Measurements from ENCODE around the gene PAFAH2.
"Not testable (repeated sequence)": the region's sequence is repeated elsewhere in the genome, so short reads cannot be mapped to it uniquely, and the experiment has no call there.

PAFAH2 gene

DNA sequence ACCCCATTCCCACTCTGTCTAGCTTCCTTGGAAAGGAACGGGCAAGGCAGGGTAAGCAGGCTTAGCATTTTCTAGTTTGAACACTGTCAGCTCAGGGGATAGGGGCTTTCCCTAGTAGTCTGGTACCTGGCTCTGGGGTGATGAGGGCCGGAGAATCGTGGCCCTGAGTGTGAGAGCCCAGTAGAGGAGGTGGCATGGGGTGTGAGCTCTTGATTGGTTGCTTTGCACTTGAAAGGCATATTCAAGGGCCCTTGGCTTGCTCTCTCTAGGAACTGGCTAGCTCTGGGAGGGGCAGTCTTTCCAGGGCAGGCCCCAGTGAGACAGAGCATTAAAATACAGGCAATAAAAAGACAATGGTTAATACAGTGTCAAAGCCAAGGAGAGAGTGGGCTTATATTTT lies 13.0 kb upstream of the PAFAH2 start:
- no peak for DNase-seq (ENCODE audit: low read depth)

DNA sequence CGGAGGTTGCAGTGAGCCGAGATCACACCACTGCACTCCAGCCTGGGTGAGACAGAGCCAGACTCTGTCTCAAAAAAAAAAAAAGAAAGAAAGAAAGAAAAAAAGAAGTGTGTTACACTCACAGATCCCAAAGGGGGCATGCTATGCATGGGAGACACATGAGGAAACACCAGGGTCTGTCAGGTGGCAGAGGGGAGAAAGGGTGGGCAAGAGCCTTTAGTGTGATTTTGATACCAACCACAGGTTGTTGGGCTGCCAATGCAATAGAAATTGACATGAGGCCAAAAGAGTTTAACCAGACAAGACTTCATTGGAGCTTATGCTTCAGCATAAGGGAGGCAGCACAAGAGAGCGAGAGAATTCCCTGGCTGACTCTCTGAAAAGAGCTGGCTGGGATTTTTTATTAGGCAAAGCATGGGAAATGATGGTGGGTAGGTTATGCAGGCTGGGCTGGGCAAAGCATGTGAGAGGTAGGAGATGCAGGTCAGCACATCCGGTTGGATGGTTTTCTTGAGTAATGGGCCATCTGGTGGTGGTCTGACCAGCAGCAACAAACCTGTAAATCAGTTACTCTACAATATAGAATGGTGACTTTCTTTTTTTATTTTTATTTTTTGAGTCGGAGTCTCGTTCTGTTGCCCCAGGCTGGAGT lies 12.1 kb upstream of the PAFAH2 start:
- no peak for DNase-seq (ENCODE audit: low read depth)

GRCh38 chr1:26006710-26007109 lies 8.8 kb upstream of the PAFAH2 start:
- DNase-seq (ENCODE audit: low read depth) = no peak

GRCh38 chr1:26005434-26006105 lies 7.7 kb upstream of the PAFAH2 start:
- no peak for DNase-seq (ENCODE audit: low read depth)

GRCh38 chr1:26003756-26004155 lies 5.9 kb upstream of the PAFAH2 start:
- DNase-seq (ENCODE audit: low read depth) = no peak

DNA sequence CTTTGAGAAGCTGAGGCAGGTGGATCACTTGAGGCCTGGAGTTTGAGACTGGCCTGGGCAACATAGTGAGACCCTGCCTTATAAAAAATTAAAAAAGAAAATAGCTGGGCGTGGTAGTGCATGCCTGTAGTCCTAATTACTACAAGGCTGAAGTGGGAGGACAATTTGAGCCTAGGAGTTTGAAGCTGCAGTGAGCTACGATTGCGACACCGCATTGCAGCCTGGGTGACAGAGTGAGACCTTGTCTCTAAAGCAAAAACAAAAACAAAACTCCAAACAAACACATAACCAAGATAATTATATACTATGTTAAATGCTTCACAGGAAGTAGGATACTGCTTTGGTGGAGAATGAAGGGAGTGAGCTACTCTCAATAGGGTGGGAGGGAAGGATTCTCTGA lies 5.4 kb upstream of the PAFAH2 start:
- DNase-seq (ENCODE audit: low read depth) = no peak

DNA sequence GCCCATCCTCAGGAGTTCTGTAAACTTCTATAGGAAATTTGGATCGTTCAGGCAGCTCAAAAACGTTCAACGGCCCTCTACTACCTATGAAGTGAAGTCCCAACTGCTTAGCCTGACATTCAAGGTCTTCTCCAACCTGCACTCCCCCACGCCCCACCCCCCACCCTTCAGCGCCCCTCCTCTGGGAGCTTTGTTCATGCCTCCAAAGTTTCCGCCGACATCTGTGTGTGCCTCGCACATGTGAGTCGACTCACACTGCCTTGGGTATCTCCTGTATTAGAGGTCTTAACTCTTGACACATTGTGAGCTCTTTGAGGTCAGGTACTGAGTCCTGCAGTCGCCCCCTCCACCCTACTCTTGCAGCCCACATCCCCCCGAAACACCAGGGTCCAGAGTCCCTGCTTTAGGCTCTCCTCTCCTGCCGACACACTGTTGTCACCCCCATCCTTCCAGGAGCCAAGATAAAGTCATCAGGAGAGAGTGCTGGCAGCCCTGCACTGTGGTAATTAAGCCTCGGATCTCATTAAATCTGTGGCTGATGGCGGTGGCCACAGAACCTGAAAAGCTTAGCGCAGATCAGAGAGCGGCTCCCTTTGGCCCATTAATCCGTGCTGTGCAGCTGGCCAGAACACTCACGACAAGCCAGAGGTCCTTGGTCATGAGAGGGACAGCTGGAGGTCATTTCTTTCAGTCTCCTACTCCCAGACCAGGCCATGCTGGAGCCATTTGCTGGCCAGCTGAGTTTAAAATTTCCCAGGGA lies 1.4 kb upstream of the PAFAH2 start:
- DNase-seq (ENCODE audit: low read depth) = no peak

DNA sequence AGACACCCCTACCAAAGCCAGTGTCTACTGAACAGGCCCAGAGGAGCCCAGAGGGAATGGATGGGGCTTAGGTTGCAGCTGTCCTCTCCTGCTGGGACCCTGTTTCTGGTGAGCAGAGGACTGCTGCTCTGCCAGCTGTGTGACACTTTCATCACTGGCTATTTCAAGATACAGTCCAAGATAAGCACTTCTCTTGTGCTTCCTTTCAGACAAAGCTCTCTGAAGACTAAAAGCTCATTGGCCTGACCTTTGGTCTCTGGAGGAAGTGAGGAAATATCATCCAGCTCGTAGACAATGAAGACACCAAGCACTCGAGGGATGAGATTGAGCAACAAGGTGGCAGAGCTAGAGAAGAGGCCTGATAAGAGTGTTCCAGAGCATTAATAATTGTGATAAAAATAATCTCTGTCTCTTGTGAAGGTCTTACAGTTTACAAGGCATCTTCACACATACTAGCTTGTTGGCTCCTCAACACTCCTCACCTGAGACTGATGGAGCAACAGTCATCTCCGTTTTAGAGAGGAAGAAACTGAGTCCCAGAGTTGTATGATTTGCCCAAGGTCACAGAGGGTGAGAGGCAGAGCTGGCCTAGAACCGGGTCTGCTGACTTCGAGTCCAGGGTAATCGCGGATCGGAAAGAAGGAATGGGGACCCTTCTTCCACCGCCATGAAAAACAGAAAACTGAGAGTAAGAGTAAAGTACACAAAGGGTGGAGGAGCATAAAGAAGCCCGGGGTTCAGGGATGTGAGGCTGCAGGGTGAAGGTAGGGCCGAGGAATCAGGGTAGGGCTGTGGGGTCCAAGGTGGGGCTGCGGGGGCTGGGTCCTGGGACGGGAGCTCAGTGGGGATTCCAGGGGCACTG lies 666 bp downstream of the PAFAH2 start:
- no peak for DNase-seq (ENCODE audit: low read depth)

GRCh38 chr1:25994402-25995150 lies 3.3 kb downstream of the PAFAH2 start:
- DNase-seq (ENCODE audit: low read depth) = no peak

DNA sequence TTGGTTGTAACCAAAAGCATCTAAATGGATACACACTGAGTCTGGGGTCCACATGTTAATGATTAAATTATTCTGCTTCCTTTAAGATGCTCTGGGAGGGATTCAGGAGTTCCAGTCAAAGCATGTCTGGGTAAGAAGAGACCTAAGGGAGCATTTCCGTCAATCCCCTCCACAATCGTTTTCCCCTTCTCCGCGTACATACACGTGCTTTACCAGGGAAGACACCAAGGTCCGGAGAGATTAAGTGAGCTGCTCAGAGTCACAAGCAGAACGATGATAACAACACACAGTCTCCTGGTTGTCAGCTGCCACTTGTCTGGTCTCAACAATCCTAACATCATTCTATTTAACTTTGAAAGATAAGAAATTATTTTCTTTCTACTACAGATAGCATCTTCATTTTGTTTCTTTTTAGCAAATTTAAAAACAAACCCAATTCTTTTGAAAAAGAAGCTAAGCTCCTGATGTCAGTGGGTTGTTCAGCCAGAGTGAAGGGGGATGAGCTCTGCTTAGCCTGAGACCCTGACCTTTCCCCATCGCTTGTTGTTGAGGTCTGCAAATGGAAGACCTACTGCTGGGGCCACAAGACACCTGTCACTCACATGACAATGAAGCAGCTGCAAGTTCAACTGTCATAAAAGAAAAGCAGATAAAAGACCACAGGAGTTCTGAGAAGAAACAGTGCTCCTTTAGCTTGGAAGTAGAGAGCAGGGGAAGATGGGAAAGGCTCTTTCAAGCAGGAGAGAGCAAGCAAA lies 4.5 kb downstream of the PAFAH2 start:
- DNase-seq (ENCODE audit: low read depth) = no peak

- no peak for DNase-seq (ENCODE audit: low read depth)
Measured at GRCh38 chr1:25992689-25993171, 5.1 kb downstream of the PAFAH2 start.

DNA sequence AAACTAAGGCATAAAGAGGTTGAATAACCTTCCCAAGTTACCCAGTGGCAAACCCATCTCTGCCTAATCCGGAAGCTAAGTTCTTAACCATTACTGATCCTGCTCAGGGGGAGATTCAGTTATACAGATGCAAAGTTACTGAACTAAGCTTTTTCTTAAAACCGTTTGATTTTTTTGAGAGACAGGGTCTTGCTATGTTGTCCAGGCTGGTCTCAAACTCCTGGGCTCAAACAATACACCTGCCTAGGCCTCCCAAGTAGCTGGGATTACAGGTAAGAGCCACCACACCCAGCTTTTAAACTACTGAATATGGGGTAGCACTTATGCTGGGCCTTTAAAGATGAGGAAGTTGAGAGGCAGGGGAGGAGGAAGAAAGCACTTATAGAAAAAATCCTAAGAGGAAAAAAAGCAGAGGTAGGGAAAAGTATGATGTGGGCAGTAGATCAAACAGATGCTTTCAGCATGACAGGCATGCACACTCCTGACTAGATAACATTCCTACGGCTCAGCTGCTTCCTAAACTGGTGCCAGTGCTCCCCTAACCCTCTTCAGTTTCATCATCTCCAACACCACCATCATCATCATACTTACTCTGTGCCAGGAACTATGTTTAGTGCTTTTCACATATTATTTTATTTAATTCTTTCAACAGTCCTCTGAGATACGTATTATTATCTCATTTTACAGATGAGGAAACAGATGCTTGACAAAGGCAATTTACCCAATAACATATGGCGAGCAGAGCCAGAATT lies 5.8 kb downstream of the PAFAH2 start:
- no peak for DNase-seq (ENCODE audit: low read depth)

- DNase-seq (ENCODE audit: low read depth) = peak; percentile 11
Measured at GRCh38 chr1:25990702-25991395, 7.0 kb downstream of the PAFAH2 start.

DNA sequence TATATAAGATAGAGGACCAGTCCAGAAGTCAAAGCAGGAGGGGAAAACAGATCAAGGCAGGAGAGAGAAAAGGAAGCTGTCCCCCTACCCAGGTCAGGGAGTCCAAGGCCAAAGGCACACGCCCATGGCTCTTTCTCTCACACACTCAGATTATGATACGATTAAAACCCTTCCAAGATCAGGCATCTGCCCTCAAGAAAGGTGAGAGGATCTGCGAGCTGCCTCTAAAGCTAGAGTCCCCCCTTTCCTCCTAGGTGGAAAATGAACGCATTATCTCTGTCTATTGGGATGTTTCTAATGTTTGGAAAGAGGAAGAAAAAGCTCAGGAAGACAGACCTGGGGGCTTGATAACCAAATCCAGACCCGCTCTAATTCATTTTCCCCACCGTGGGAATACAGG lies 7.6 kb downstream of the PAFAH2 start:
- DNase-seq (ENCODE audit: low read depth) = no peak

DNA sequence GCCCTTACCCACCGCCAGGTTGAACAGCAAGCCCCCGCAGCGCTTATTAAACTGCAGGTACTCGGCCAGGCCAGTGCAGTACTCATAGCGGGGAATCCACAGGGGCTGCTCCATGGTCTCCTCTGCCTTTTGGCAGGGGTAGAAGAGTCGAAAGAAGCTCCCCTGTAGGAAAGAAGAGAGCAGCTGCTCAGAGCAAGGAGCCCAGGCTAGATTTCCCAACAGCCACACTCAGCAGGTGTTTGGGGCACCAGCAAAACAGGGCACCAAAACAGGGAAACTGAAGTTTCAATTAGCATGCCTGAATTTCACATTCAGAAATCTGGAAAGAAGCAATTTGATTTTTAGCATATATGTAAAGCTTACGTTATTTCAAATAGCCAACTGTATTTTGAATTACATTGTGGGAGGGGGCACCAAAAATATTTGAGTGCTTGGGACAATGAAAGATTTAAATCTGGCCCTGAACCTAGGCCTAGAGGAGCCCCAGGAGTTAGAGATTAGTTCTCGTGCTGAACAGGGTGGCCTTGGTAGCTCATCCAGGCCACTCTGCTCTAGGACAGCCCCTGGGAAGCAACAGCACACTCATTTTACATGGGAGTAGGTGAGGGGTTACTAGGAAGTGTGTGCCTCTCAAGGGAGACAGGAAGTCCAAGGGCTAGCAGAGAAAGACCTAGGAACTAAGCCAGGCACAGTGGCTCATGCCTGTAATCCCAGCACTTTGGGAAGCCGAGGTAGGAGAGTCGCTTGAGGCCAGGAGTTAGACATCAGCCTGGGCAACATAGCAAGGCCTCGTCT lies 8.2 kb downstream of the PAFAH2 start:
- DNase-seq (ENCODE audit: low read depth) = no peak

GRCh38 chr1:25987951-25988350 lies 9.9 kb downstream of the PAFAH2 start:
- no peak for DNase-seq (ENCODE audit: low read depth)

GRCh38 chr1:25986773-25987172 lies 11.1 kb downstream of the PAFAH2 start:
- not testable (repeated sequence) for DNase-seq (ENCODE audit: low read depth)

GRCh38 chr1:25985670-25986069 lies 12.2 kb downstream of the PAFAH2 start:
- no peak for DNase-seq (ENCODE audit: low read depth)

All from activated T-helper 1 cell treated with Interleukin-2 at 50 U/mL for 16 hours (primary cell).